PFSK-1 (cell line): ENCODE measurements around the gene FANCC.

Source experiments
- FOXP2 ChIP-seq: optimal IDR thresholded peaks from 2 replicates; pipeline ENCODE3; 2011; ENCODE audit warnings: borderline replicate concordance, control low read depth, inconsistent platforms; ENCODE audit not compliant: insufficient read depth; ENCODE audit errors: extremely low read length, extremely low read depth
- POLR2AphosphoS5 ChIP-seq: IDR thresholded peaks from 2 replicates; pipeline ENCODE4 v1.6.1; 2012; ENCODE audit warnings: low read depth, mild to moderate bottlenecking, control low read depth, low read length, moderate library complexity
- SIN3A ChIP-seq: IDR thresholded peaks from 2 replicates; pipeline ENCODE4 v1.6.1; 2012; ENCODE audit warnings: mild to moderate bottlenecking, low read length, moderate library complexity, borderline replicate concordance; ENCODE audit not compliant: insufficient read depth
- TAF1 ChIP-seq: IDR thresholded peaks from 2 replicates; pipeline ENCODE4 v1.6.1; 2012; ENCODE audit warnings: low read length, control low read depth, borderline replicate concordance; ENCODE audit not compliant: insufficient read depth
- TF ChIP-seq, protein P1 (sequence below), 2 experiments: IDR thresholded peaks; 2 replicates each; pipeline versions ENCODE4 v1.6.1 to v1.8.0; 2011 to 2012; ENCODE audit warnings: low read depth in 2 of 2, low read length in 2 of 2, control low read depth in 1 of 2, inconsistent platforms in 1 of 2, mild to moderate bottlenecking in 1 of 2, moderate library complexity in 1 of 2; ENCODE audit not compliant: insufficient read depth in 1 of 2

The FANCC gene

DNA sequence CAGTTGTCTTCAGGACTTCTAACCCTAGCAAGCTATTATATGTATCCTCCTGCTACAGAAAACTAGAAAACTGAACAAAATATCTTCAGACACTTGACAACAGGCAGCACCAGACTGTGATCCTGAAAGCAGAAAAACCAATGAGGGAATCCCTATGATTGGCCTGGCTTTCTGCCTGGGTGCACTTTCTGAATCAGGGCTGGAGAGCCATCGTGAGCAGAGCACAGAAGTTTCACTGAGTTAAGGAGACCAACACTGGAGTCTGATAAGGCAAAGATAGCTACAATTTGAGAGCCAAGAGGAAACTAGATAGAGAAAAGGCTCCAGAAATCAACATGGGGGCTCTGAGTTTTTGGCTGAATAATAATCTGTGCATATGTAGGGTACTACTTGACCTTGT, 106.5 kb downstream of the FANCC start:
- no peak for TF ChIP-seq POLR2AphosphoS5
- TF ChIP-seq, protein P1, sequence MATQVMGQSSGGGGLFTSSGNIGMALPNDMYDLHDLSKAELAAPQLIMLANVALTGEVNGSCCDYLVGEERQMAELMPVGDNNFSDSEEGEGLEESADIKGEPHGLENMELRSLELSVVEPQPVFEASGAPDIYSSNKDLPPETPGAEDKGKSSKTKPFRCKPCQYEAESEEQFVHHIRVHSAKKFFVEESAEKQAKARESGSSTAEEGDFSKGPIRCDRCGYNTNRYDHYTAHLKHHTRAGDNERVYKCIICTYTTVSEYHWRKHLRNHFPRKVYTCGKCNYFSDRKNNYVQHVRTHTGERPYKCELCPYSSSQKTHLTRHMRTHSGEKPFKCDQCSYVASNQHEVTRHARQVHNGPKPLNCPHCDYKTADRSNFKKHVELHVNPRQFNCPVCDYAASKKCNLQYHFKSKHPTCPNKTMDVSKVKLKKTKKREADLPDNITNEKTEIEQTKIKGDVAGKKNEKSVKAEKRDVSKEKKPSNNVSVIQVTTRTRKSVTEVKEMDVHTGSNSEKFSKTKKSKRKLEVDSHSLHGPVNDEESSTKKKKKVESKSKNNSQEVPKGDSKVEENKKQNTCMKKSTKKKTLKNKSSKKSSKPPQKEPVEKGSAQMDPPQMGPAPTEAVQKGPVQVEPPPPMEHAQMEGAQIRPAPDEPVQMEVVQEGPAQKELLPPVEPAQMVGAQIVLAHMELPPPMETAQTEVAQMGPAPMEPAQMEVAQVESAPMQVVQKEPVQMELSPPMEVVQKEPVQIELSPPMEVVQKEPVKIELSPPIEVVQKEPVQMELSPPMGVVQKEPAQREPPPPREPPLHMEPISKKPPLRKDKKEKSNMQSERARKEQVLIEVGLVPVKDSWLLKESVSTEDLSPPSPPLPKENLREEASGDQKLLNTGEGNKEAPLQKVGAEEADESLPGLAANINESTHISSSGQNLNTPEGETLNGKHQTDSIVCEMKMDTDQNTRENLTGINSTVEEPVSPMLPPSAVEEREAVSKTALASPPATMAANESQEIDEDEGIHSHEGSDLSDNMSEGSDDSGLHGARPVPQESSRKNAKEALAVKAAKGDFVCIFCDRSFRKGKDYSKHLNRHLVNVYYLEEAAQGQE (IDR thresholded peaks at IDR 0.05; ENCODE audit: insufficient read depth in 1 of 2, low read depth in 2 of 2, low read length in 2 of 2) = no peak
- TF ChIP-seq SIN3A = no peak

DNA sequence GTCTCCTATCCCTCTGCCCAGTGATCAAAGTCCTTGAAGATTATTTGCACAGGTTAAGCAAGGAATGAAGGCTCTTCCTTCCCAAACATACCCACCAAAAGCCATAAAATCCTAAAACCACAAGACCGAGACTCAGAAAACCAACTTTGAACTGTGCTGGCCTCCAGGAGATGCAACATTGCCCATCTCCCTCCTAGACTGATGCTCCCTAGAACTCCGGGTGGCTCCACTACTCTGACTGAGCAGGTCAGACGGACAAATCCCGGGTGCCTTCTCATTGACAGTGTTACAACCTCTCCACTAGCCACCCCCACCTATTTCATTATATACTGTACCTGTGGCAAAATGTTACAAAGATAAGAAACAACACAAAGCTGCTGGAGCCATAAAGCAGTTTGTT, 110.1 kb downstream of the FANCC start:
- TF ChIP-seq POLR2AphosphoS5 (no peak), FOXP2 (no peak), SIN3A (no peak), TAF1 (no peak)
- TF ChIP-seq, protein P1 (IDR thresholded peaks at IDR 0.05; ENCODE audit: insufficient read depth in 1 of 2, low read depth in 2 of 2, low read length in 2 of 2) = no peak

GRCh38 chr9:95206143-95206542, 111.4 kb downstream of the FANCC start:
- no peak for TF ChIP-seq FOXP2
- TF ChIP-seq POLR2AphosphoS5 = no peak
- TF ChIP-seq, protein P1 (IDR thresholded peaks at IDR 0.05; ENCODE audit: insufficient read depth in 1 of 2, low read depth in 2 of 2, low read length in 2 of 2) = no peak
- TF ChIP-seq TAF1 = no peak
- no peak for TF ChIP-seq SIN3A

GRCh38 chr9:95204710-95205109, 112.8 kb downstream of the FANCC start:
- TF ChIP-seq SIN3A (no peak), FOXP2 (no peak), TAF1 (no peak), POLR2AphosphoS5 (no peak)
- TF ChIP-seq, protein P1 (IDR thresholded peaks at IDR 0.05; ENCODE audit: insufficient read depth in 1 of 2, low read depth in 2 of 2, low read length in 2 of 2) = no peak

GRCh38 chr9:95204310-95204709, 113.2 kb downstream of the FANCC start:
- no peak for TF ChIP-seq SIN3A
- TF ChIP-seq, protein P1 (IDR thresholded peaks at IDR 0.05; ENCODE audit: insufficient read depth in 1 of 2, low read depth in 2 of 2, low read length in 2 of 2) = no peak
- no peak for TF ChIP-seq TAF1
- no peak for TF ChIP-seq POLR2AphosphoS5
- no peak for TF ChIP-seq FOXP2
